Muscle layer of duodenum (tissue), 2 donors: ENCODE data around the gene HGS.

Experiments used
- H3K27ac ChIP-seq: one replicate; pipeline ENCODE4 v1.7.0; 2013; ENCODE audit warnings: mild to moderate bottlenecking, low read length
- H3K27me3 ChIP-seq: one replicate; pipeline ENCODE4 v1.7.0; 2013; ENCODE audit warnings: low read depth, mild to moderate bottlenecking, control low read depth, low read length
- H3K36me3 ChIP-seq, 2 donors: one replicate each; pipeline ENCODE4 v1.7.0; 2013; ENCODE audit warnings: low read length in 2 of 2, control low read depth in 1 of 2, mild to moderate bottlenecking in 1 of 2; ENCODE audit not compliant: insufficient read depth in 2 of 2, control insufficient read depth in 1 of 2
- H3K4me1 ChIP-seq, 2 donors: one replicate each; pipeline ENCODE4 v1.7.0; 2013; ENCODE audit warnings: low read length in 2 of 2, mild to moderate bottlenecking in 2 of 2, control low read depth in 1 of 2, moderate library complexity in 1 of 2; ENCODE audit not compliant: insufficient read depth in 2 of 2, control insufficient read depth in 1 of 2
- H3K4me3 ChIP-seq, 2 donors: one replicate each; pipeline ENCODE4 v1.7.0; 2013; ENCODE audit warnings: low read length in 2 of 2, low read depth in 1 of 2, mild to moderate bottlenecking in 1 of 2
- H3K9me3 ChIP-seq, 2 donors: one replicate each; pipeline ENCODE4 v1.7.0; 2013; ENCODE audit warnings: low read length in 2 of 2, control low read depth in 1 of 2, mild to moderate bottlenecking in 1 of 2; ENCODE audit not compliant: control insufficient read depth in 1 of 2
- donor health status: healthy.

Gene HGS

DNA sequence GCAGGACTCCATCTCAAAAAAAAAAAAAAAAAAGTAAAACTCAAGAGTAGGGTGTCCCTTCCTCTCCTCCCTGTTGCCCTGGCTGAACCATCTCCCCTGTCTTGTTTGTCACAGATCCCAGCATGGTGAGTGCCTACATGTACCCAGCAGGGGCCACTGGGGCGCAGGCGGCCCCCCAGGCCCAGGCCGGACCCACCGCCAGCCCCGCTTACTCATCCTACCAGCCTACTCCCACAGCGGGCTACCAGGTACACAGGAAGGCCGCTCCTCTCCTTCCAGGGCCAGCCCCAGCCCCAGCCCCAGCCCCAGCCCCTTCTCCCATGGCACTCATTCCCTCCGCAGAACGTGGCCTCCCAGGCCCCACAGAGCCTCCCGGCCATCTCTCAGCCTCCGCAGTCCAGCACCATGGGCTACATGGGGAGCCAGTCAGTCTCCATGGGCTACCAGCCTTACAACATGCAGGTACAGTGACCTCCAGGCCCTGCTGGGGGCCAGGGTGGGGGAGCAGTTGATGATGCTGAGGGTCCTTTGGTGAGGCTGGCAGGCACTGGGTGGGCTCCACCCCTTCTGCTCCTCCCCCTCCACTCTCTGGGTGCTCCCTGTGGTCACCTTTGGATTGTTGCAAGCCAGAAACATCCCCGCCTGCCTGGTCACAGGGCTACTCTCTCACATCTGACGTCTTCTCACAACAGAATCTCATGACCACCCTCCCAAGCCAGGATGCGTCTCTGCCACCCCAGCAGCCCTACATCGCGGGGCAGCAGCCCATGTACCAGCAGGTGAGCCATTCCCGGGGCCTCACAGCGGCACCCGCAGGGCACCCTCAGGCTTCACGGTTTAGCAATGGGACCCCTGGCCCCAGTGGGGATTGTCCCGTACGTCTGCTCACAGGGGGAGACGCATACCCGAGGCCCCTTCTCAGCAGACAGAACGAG, 16.8 kb downstream of the HGS start:
- H3K9me3 ChIP-seq: no peaks in the 10 kb centered on the region
- H3K36me3 ChIP-seq: peaks cover 16 to 51% of the 10 kb centered on the region in 2 donors
- no peak overlapping the region for H3K4me3 ChIP-seq
- peaks cover 17 to 32% of the 10 kb centered on the region in 2 donors for H3K4me1 ChIP-seq
- H3K27me3 ChIP-seq: no peaks in the 10 kb centered on the region
- H3K27ac ChIP-seq: no peak overlapping the region

DNA sequence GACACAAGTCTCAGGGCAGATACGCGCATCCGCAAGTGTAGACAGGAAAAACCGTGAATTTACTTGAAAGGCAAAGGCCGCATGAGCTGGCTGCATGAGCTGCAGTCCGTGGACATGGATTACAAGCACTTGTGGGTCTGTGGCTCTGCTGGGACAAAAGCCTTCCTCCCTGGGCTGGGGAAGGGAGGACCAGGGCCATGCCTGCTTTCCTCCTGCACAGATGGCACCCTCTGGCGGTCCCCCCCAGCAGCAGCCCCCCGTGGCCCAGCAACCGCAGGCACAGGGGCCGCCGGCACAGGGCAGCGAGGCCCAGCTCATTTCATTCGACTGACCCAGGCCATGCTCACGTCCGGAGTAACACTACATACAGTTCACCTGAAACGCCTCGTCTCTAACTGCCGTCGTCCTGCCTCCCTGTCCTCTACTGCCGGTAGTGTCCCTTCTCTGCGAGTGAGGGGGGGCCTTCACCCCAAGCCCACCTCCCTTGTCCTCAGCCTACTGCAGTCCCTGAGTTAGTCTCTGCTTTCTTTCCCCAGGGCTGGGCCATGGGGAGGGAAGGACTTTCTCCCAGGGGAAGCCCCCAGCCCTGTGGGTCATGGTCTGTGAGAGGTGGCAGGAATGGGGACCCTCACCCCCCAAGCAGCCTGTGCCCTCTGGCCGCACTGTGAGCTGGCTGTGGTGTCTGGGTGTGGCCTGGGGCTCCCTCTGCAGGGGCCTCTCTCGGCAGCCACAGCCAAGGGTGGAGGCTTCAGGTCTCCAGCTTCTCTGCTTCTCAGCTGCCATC, 17.7 kb downstream of the HGS start:
- Histone ChIP-seq H3K27ac (no peak overlapping the region), H3K4me3 (peak overlapping the region; percentile 11 to 94), H3K4me1 (peaks cover 17 to 32% of the 10 kb centered on the region in 2 donors), H3K27me3 (no peaks in the 10 kb centered on the region), H3K9me3 (no peaks in the 10 kb centered on the region), H3K36me3 (peaks cover 19 to 51% of the 10 kb centered on the region in 2 donors)

DNA sequence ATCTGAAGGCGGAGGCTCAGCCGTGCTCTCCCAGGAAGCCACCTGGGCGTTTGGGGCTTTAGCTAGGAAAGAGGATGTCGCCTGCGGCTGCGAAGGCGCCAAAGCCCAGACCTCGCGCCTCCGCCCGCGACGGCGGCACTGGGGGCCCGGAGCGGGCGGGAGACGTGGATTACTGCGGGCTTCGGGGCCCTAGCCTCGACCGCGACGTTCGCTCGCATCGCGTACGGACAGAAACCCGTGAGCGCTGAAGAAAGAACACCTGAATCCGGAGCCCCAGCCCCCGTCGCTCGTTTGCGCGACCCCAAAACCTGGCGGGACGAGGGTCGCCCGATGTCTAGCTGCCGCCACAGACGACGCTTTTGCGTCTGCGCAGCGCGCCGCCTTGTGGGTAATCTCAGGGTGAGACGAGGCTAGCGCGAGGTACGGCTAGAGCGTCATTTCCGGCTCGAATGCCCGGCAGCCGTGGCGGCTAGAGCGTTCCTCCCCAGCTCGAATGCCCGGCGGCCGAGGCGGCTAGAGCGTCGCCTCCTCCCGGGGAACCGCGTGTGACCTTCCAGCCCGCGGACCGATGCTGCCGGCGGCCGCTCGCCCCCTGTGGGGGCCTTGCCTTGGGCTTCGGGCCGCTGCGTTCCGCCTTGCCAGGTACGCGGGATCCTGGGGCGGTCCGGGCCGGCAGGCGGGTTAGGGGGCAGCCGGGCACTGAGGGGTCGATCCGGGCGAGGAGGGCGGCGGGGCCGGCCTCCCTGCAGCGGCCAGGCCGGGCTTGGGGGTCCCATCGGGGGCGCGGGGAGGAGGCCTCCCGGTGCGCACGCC, 19.3 kb downstream of the HGS start, which contains the start of gene MRPL12:
Gene MRPL12 (plus strand): TSS at position 434 of the 813 bp plus-strand sequence. CDS start 135 bp downstream, at position 569.
- H3K27me3 ChIP-seq: no peaks in the 10 kb centered on the region
- no peaks in the 10 kb centered on the region for H3K9me3 ChIP-seq
- peak within 1 kb of the TSS; percentile 81 to 94 for H3K4me3 ChIP-seq
- peak within 1 kb of the TSS; percentile 96 for H3K27ac ChIP-seq
- peaks cover 15 to 51% of the 10 kb centered on the region in 2 donors for H3K36me3 ChIP-seq
- H3K4me1 ChIP-seq: peaks cover 17 to 32% of the 10 kb centered on the region in 2 donors

DNA sequence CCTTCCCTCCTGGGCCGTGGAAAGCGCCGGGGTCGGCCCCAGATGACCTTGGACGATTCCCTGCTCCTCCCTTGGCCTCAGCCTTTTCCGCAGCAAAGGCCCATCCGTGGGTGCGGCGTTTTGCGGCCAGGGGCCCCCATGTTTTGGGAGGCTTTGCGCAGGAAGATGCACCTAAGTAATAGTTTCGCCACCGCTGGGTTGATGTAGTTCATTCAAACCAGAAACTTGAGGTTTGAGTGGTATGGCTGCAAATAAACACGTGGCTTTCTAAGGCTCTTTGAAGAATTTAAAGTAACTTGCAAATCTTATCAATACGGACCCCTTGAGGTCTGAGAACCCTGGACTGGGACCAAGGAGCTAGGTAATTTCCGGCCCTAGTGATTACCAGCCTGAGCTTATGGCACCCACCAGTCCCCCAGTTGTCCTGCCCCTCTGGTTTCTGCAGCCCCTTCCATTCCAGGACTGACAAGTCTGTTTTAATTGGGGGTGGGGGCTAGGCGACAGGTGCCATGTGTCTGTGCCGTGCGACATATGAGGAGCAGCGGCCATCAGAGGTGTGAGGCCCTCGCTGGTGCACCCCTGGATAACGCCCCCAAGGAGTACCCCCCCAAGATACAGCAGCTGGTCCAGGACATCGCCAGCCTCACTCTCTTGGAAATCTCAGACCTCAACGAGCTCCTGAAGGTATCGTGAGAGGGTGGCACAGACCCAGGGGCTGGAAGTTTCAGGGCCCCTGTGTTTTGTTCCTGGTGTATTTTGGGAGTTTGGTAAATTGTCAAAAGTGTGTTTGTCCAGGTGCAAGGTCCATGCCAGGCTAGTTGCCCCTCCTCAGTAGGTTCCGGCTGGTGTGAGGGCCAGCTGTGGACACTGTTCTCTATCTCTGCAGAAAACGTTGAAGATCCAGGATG, 20.2 kb downstream of the HGS start:
- peaks cover 13 to 44% of the 10 kb centered on the region in 2 donors for H3K36me3 ChIP-seq

DNA sequence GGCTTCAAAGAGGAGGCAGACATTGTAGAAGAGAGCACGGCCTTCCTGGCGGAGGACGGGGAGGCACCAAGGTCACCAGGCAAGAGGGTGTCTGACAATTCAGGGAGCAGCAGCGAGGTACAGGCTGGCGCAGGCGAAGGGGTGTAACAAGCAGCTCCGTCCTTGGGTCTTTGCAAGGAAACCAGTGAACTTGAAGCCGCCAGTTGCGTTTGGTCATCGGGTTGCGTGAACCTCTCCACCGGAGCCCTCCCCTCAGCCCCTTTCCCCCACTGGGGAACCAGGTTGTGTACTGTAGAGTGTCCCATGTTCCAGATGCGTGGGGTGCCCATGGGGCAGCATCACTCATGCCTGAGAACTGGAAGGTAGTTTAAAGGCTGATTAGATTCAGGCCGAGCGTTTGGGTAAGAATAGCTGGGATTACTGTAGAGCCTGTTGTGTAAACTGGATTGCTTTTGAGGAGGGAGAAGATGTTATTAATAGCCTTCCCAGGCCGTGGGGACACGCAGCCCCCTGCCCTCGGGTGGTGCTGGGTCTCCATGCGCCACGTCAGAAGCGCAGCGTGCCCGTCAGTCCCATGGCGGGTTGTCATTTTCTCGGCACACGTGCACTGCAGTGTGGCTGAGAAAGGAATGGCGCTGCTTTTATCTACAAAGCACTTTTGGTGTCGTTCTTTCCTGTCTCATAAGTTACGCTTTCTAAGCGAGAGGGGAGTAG, 21.9 kb downstream of the HGS start:
- Histone ChIP-seq H3K27ac (no peak overlapping the region), H3K27me3 (no peaks in the 10 kb centered on the region), H3K4me3 (no peak overlapping the region), H3K4me1 (peaks cover 23 to 36% of the 10 kb centered on the region in 2 donors), H3K36me3 (peaks cover 12 to 34% of the 10 kb centered on the region in 2 donors), H3K9me3 (no peaks in the 10 kb centered on the region)

More for the DNA sequence above, 20.2 kb downstream of the HGS start:
- Histone ChIP-seq H3K27ac (peak overlapping the region; percentile 96), H3K4me1 (peaks cover 17 to 32% of the 10 kb centered on the region in 2 donors), H3K9me3 (no peaks in the 10 kb centered on the region), H3K4me3 (peak overlapping the region; percentile 81 to 94), H3K27me3 (no peaks in the 10 kb centered on the region)

DNA sequence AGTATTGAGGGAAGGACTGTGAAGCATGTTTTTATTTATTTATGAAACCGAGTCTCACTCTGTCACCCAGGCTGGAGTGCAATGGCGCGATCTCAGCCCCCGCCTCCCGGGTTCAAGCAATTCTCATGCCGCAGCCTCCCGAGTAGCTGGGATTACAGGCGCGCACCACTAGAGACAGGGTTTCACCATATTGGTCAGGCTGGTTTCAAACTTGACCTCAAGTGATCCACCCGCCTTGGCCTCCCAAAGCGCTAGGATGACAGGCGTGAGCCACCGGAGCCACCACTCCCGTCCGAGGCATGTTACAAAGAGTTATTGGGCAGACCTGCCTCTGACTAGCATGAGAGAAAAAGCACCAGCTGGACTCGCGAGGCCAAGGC, 22.4 kb downstream of the HGS start:
- H3K9me3 ChIP-seq: no peaks in the 10 kb centered on the region
- H3K36me3 ChIP-seq: peaks cover 7 to 29% of the 10 kb centered on the region in 2 donors
- no peak overlapping the region for H3K4me3 ChIP-seq
- peaks cover 26 to 36% of the 10 kb centered on the region in 2 donors for H3K4me1 ChIP-seq
- H3K27me3 ChIP-seq: no peaks in the 10 kb centered on the region
- no peak overlapping the region for H3K27ac ChIP-seq

DNA sequence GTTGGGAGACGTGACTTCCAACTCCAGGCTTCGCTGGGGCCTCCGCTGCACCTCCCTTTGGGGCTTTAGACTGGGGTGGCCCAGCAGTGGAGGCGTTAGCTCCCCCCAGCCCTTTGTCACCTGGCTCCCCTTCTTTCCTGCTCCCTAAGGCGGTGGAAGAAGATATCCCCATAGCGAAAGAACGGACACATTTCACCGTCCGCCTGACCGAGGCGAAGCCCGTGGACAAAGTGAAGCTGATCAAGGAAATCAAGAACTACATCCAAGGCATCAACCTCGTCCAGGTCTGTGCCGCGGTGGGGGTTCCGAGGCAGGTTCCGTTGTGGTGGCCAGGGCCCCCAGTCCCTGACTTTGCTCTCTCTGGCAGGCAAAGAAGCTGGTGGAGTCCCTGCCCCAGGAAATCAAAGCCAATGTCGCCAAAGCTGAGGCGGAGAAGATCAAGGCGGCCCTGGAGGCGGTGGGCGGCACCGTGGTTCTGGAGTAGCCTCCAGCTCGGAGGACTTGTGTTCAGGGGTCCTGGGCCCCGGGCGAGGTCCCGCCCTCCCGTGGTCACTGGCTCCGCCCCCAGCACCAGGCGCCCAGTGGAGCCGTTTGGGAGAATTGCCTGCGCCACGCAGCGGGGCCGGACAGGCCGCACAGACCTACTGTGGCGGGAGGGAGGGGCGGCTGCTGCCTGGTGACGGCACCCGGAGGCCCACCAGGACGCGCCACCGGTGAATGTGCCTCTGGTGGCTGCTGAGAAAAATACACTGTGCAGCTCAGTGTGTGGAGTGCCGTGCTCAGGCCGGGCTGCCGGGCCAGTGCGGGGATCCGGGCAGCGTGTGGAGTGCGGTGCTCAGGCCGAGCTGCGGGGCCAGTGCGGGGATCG, 23.2 kb downstream of the HGS start:
- Histone ChIP-seq H3K27me3 (no peaks in the 10 kb centered on the region), H3K36me3 (peaks cover 7 to 29% of the 10 kb centered on the region in 2 donors), H3K9me3 (no peaks in the 10 kb centered on the region), H3K27ac (no peak overlapping the region), H3K4me1 (peaks cover 22 to 35% of the 10 kb centered on the region in 2 donors), H3K4me3 (no peak overlapping the region)

DNA sequence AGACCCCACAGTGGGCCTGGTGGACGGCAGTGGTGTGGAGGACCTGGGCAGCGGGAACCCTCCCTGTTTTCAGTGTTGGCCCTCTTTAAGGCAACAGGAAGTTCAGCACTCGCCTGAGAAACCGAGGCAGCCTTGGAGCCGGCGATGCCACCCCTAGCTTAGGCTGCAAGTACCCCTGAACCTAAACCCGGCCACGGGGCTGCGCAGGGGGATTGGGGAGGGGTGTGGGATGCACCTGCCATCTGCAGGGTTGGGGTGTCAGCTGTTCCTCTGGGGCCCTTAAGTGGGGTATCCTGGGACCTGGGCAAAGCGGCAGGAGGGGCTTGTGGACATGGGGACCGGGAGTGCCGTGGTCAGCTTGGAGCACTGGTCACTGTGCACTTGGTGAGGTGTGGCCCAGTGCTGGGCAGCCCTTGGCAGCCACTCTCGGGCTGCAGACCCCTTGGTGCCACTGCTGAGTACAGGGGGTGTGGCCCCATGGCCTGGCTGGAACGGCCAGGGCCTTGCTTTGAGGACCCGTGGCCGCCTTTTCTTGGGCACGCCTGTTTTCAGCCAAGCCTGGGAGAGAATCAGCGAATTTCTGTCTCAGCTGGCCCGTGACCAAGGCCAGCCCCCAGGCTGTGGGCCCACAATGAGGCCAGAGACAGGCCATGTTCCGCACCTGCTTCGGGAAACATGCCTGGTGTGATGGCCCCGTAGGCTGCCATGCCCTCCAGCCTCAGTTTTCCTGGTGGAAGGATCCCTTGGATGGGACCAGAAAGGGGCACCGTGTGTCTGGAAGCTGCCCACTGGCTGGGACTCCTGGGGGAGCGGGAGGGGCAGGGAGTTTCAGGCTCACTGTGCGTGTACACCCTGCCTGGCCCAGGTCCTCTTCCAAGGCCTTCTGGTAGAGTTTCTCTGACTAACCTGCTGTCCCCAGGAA, 24.2 kb downstream of the HGS start:
- Histone ChIP-seq H3K27ac (no peak overlapping the region), H3K9me3 (no peaks in the 10 kb centered on the region), H3K4me3 (no peak overlapping the region), H3K36me3 (peaks cover 7 to 29% of the 10 kb centered on the region in 2 donors), H3K4me1 (peaks cover 22 to 34% of the 10 kb centered on the region in 2 donors), H3K27me3 (no peaks in the 10 kb centered on the region)
